Spleen (tissue), 7 donors: ENCODE data around the gene GKN1.

Experiments used
- CTCF ChIP-seq, 11 experiments: fragments of 200-600 bp in 7 of 11; fragments of 450-650 bp in 4 of 11; sonication (generic) in 4 of 11; IDR thresholded peaks in 8 of 11; conservative IDR thresholded peaks in 3 of 11; 1 replicate in 7 of 11; 2 replicates in 4 of 11; pipeline versions ENCODE4 v1.4.0 to v1.8.0; 2016 to 2021; ENCODE audit warnings: antibody characterized with exemption in 11 of 11, inconsistent platforms in 4 of 11, mild to moderate bottlenecking in 1 of 11
- POLR2A ChIP-seq, 3 donors: fragments of 450-650 bp; IDR thresholded peaks; one replicate each; pipeline ENCODE4 v1.5.1; 2017; ENCODE audit warnings: antibody characterized with exemption in 3 of 3, mild to moderate bottlenecking in 1 of 3
- donor health status: DM: no; HTN: no; CAD: no; lungs with moderate emphysema.
- donor health status: DM: no; HTN: no; CAD: no.
- donor health status: DM: no; HTN: no; CAD: no.

- TF ChIP-seq CTCF (IDR thresholded peaks at IDR 0.05 in 8 of 11, conservative IDR thresholded peaks at IDR 0.05 in 3 of 11) (no peak), POLR2A (IDR thresholded peaks at IDR 0.05) (no peak)
Measured at GRCh38 chr2:68977453-68977852, 3.0 kb downstream of the GKN1 start.
